HG03039 (cell line): ENCODE measurements around the gene CASP9.
"Not testable (repeated sequence)": the region's sequence is repeated elsewhere in the genome, so short reads cannot be mapped to it uniquely, and the experiment has no call there.

Experiments
- ATAC-seq: cut with Tn5 transposase; IDR thresholded peaks from one replicate; pipeline ENCODE4 v1.9.1; 2021; ENCODE audit warnings: mild to moderate bottlenecking, moderate library complexity; ENCODE audit not compliant: unreplicated experiment

Gene CASP9

GRCh38 chr1:15526021-15526489, 2.0 kb upstream of the CASP9 start:
- no peak for ATAC-seq

GRCh38 chr1:15525050-15526020, 1.3 kb upstream of the CASP9 start:
- peak; percentile 37 for ATAC-seq

- peak; percentile 39 for ATAC-seq
Observed at GRCh38 chr1:15524283-15525049, 451 bp upstream of the CASP9 start.

GRCh38 chr1:15523104-15524020, 653 bp downstream of the CASP9 start:
- no peak for ATAC-seq

GRCh38 chr1:15522551-15522950, 1.5 kb downstream of the CASP9 start:
- no peak for ATAC-seq

- ATAC-seq = not testable (repeated sequence)
Observed at GRCh38 chr1:15521206-15521906, 2.7 kb downstream of the CASP9 start.

- ATAC-seq = no peak
Observed at GRCh38 chr1:15519625-15520024, 4.4 kb downstream of the CASP9 start.

- ATAC-seq = no peak
Observed at GRCh38 chr1:15515022-15515663, 8.9 kb downstream of the CASP9 start.

- not testable (repeated sequence) for ATAC-seq
Observed at GRCh38 chr1:15514557-15514956, 9.5 kb downstream of the CASP9 start.

- ATAC-seq = no peak
Observed at GRCh38 chr1:15513919-15514318, 10.1 kb downstream of the CASP9 start.

- no peak for ATAC-seq
Observed at GRCh38 chr1:15513192-15513591, 10.8 kb downstream of the CASP9 start.

- ATAC-seq = no peak
Observed at GRCh38 chr1:15510611-15511405, 13.2 kb downstream of the CASP9 start.

- ATAC-seq = no peak
Observed at GRCh38 chr1:15509586-15509985, 14.4 kb downstream of the CASP9 start.

- ATAC-seq = no peak
Observed at GRCh38 chr1:15508700-15509487, 15.1 kb downstream of the CASP9 start.

- ATAC-seq = no peak
Observed at GRCh38 chr1:15507278-15507677, 16.7 kb downstream of the CASP9 start.

- ATAC-seq = no peak
Observed at GRCh38 chr1:15506831-15507230, 17.2 kb downstream of the CASP9 start.

- ATAC-seq = no peak
Observed at GRCh38 chr1:15504436-15504835, 19.6 kb downstream of the CASP9 start.
